ENCODE measurements around the gene ENOX2. TPM values are rescaled to one million over a fixed set of nuclear protein-coding genes. Genes with fewer than 3 reads are reported as not detected.

The ENOX2 gene
- total and polyA plus RNA-seq, 2 experiments from 2014 or later = 8.7 to 9.0 TPM

GRCh38 chrX:130680164-130681035, 222.6 kb downstream of the ENOX2 start:
- H4K20me1 ChIP-seq (ENCODE audit: insufficient read depth, poor library complexity, severe bottlenecking) = no peaks in the 10 kb centered on the region
- H3K9me2 ChIP-seq (replicated peaks; ENCODE audit: insufficient read depth) = no peaks in the 10 kb centered on the region
- H3K4me3 ChIP-seq = no peak overlapping the region
- H3K36me3 ChIP-seq (replicated peaks; ENCODE audit: insufficient read depth, low read depth) = no peaks in the 10 kb centered on the region
- no peaks in the 10 kb centered on the region for H3K9me3 ChIP-seq (ENCODE audit: low read depth)
- H3K4me1 ChIP-seq (ENCODE audit: insufficient read depth) = peaks cover 4% of the 10 kb centered on the region
- no peak overlapping the region for H3K4me2 ChIP-seq
- DNase-seq (ENCODE audit: low spot score) = no peak
- no peaks in the 10 kb centered on the region for H3K27me3 ChIP-seq
- H3K79me2 ChIP-seq = no peaks in the 10 kb centered on the region
- 63% methylated on average over 2 of the region's 2 CpGs for WGBS (ENCODE audit: low lambda C conversion rate, missing lambda C conversion rate)
- no peak overlapping the region for H3K27ac ChIP-seq
- TF ChIP-seq CTCF (IDR thresholded peaks at IDR 0.05; ENCODE audit: poor library complexity) (no peak), EZH2phosphoT487 (IDR thresholded peaks at IDR 0.05; ENCODE audit: low read depth, severe bottlenecking, unreplicated experiment) (no peak), EZH2 (IDR thresholded peaks at IDR 0.05; ENCODE audit: borderline replicate concordance) (no peak)
- no peak overlapping the region for H2AFZ ChIP-seq

- H3K9me2 ChIP-seq (replicated peaks; ENCODE audit: insufficient read depth) = no peaks in the 10 kb centered on the region
- H3K27me3 ChIP-seq = no peaks in the 10 kb centered on the region
- H4K20me1 ChIP-seq (ENCODE audit: insufficient read depth, poor library complexity, severe bottlenecking) = no peaks in the 10 kb centered on the region
- H3K9me3 ChIP-seq (ENCODE audit: low read depth) = no peaks in the 10 kb centered on the region
- 67% methylated on average over 2 of the region's 2 CpGs for WGBS (ENCODE audit: low lambda C conversion rate, missing lambda C conversion rate)
- no peak for DNase-seq (ENCODE audit: low spot score)
- H3K4me3 ChIP-seq = no peak overlapping the region
- no peak overlapping the region for H3K4me2 ChIP-seq
- no peak overlapping the region for H3K27ac ChIP-seq
- no peaks in the 10 kb centered on the region for H3K79me2 ChIP-seq
- H2AFZ ChIP-seq = no peak overlapping the region
- H3K36me3 ChIP-seq (replicated peaks; ENCODE audit: insufficient read depth, low read depth) = no peaks in the 10 kb centered on the region
- peaks cover 4% of the 10 kb centered on the region for H3K4me1 ChIP-seq (ENCODE audit: insufficient read depth)
- TF ChIP-seq CTCF (IDR thresholded peaks at IDR 0.05; ENCODE audit: poor library complexity) (no peak), EZH2 (IDR thresholded peaks at IDR 0.05; ENCODE audit: borderline replicate concordance) (no peak), EZH2phosphoT487 (IDR thresholded peaks at IDR 0.05; ENCODE audit: low read depth, severe bottlenecking, unreplicated experiment) (no peak)
These were observed 226.1 kb downstream of the ENOX2 start for GRCh38 chrX:130676861-130677260.

GRCh38 chrX:130672214-130672613, 230.8 kb downstream of the ENOX2 start:
- Histone ChIP-seq H2AFZ (no peak overlapping the region), H3K36me3 (replicated peaks; ENCODE audit: insufficient read depth, low read depth) (no peaks in the 10 kb centered on the region), H3K27me3 (no peaks in the 10 kb centered on the region), H3K9me2 (replicated peaks; ENCODE audit: insufficient read depth) (no peaks in the 10 kb centered on the region), H3K27ac (no peak overlapping the region), H3K4me1 (ENCODE audit: insufficient read depth) (peaks cover 3% of the 10 kb centered on the region), H3K9me3 (ENCODE audit: low read depth) (no peaks in the 10 kb centered on the region), H4K20me1 (ENCODE audit: insufficient read depth, poor library complexity, severe bottlenecking) (no peaks in the 10 kb centered on the region), H3K4me2 (no peak overlapping the region), H3K4me3 (no peak overlapping the region), H3K79me2 (no peaks in the 10 kb centered on the region)
- 80% methylated on average over 6 of the region's 6 CpGs for WGBS (ENCODE audit: low lambda C conversion rate, missing lambda C conversion rate)
- no peak for DNase-seq (ENCODE audit: low spot score)
- TF ChIP-seq CTCF (IDR thresholded peaks at IDR 0.05; ENCODE audit: poor library complexity) (no peak), EZH2 (IDR thresholded peaks at IDR 0.05; ENCODE audit: borderline replicate concordance) (no peak), EZH2phosphoT487 (IDR thresholded peaks at IDR 0.05; ENCODE audit: low read depth, severe bottlenecking, unreplicated experiment) (no peak)

All from hepatocyte (in vitro differentiated cells).